ENCODE results near the gene TSC22D2. TPM values are rescaled to one million over a fixed set of nuclear protein-coding genes. Genes with fewer than 3 reads are reported as not detected.

TSC22D2 gene
- total RNA-seq, 1 experiment from 2014 or later, result 26.5 TPM

DNA sequence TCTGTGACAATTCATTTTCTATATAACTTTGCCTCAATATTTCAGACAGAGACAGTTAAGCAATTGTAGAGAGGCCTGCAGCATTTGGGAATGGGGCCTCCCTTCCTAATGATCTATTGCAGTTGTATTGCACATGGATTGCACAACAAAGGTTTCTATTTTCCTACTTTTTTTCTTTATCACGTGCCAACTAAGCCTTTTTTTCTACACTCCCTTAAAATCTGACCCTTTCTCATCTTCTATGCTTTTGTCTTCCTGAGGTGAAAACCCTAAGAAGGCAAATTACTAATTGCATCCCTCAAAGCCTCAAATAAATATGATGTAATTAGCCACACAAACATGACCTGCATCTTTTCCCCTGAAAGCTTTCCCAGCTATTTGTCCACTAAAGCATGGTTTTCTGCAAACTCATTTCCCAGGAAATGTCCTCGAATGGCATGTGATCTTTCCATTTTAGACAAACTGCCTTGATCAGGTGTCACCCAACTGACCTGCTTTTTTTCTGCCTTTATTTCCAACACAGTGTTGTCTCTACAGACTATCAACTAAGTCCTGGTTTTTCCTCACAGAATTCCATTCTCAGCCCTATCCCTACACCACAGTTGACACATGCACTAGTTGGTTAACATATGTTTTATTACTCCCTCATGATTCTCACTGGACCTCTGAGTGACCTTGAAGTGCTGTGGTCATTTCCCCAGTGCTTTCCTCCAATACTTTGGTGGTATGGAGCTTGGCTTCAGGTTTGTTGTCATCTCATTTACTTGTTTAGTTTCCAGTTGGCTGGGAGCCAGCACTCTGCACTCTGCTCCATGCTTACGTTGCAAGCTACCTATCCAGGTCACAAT lies 31.9 kb upstream of the TSC22D2 start:
- Histone ChIP-seq H3K4ac (ENCODE audit: low read depth, low read length) (no peak overlapping the region), H3K18ac (ENCODE audit: insufficient read length, low read depth, low read length) (no peak overlapping the region), H2BK20ac (ENCODE audit: low read depth, low read length, poor library complexity, severe bottlenecking) (no peak overlapping the region), H4K8ac (replicated peaks; ENCODE audit: insufficient read length, low read depth, low read length) (no peak overlapping the region), H2BK120ac (ENCODE audit: low read depth, low read length, poor library complexity, severe bottlenecking) (no peak overlapping the region), H4K20me1 (ENCODE audit: control insufficient read depth, insufficient read depth, insufficient read length) (no peaks in the 10 kb centered on the region), H3K14ac (ENCODE audit: insufficient read depth, low read length) (no peak overlapping the region), H3K9ac (ENCODE audit: extremely low read depth, insufficient read length, low read length) (no peak overlapping the region), H3K56ac (ENCODE audit: insufficient read length, low read depth, low read length) (no peak overlapping the region), H3K79me2 (ENCODE audit: insufficient read depth, low read length) (no peaks in the 10 kb centered on the region), H3K4me1 (ENCODE audit: insufficient read depth, low read length) (peaks cover 15% of the 10 kb centered on the region; the same call in 1 of the 2 replicates), H3K27me3 (ENCODE audit: insufficient read depth, low read length) (no peaks in the 10 kb centered on the region), H3K23me2 (ENCODE audit: insufficient read length, low read depth, low read length, poor library complexity, severe bottlenecking) (no peaks in the 10 kb centered on the region), H4K5ac (ENCODE audit: insufficient read length, low read depth, low read length) (no peak overlapping the region), H2BK5ac (ENCODE audit: insufficient read length, low read length) (no peak overlapping the region), H3T11ph (ENCODE audit: low read length) (no peak overlapping the region), H2AFZ (ENCODE audit: low read length) (no peak overlapping the region), H4K91ac (ENCODE audit: insufficient read length, low read depth, low read length) (no peak overlapping the region), H3K23ac (ENCODE audit: insufficient read length, low read depth, low read length) (no peak overlapping the region), H2BK15ac (ENCODE audit: low read depth, low read length) (no peak overlapping the region), H3K27ac (ENCODE audit: insufficient read length, low read depth, low read length) (no peak overlapping the region), H3K4me2 (ENCODE audit: insufficient read depth, insufficient read length, low read length) (no peak overlapping the region), H2BK12ac (ENCODE audit: insufficient read length, low read depth, low read length) (no peak overlapping the region), H3K79me1 (ENCODE audit: insufficient read depth, low read depth, low read length, poor library complexity, severe bottlenecking) (no peaks in the 10 kb centered on the region), H3K9me3 (ENCODE audit: control insufficient read depth, low read depth, low read length) (no peaks in the 10 kb centered on the region), H2AK5ac (ENCODE audit: insufficient read length, low read length) (no peak overlapping the region)
- peaks cover 0 to 4% of the 10 kb centered on the region in 2 experiments; a peak in 1 of 5 replicates for H3K9me3 Mint-ChIP-seq
- TF ChIP-seq, protein P1, sequence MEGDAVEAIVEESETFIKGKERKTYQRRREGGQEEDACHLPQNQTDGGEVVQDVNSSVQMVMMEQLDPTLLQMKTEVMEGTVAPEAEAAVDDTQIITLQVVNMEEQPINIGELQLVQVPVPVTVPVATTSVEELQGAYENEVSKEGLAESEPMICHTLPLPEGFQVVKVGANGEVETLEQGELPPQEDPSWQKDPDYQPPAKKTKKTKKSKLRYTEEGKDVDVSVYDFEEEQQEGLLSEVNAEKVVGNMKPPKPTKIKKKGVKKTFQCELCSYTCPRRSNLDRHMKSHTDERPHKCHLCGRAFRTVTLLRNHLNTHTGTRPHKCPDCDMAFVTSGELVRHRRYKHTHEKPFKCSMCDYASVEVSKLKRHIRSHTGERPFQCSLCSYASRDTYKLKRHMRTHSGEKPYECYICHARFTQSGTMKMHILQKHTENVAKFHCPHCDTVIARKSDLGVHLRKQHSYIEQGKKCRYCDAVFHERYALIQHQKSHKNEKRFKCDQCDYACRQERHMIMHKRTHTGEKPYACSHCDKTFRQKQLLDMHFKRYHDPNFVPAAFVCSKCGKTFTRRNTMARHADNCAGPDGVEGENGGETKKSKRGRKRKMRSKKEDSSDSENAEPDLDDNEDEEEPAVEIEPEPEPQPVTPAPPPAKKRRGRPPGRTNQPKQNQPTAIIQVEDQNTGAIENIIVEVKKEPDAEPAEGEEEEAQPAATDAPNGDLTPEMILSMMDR (conservative IDR thresholded peaks at IDR 0.05), result no peak
- no peak for DNase-seq
- peaks cover 0 to 2% (median 0%) of the 10 kb centered on the region in 3 experiments; a peak in 2 of 7 replicates for H3K36me3 Mint-ChIP-seq (ENCODE audit: insufficient read depth in 1 of 3, low read depth in 3 of 3)
- H3K27me3 Mint-ChIP-seq (ENCODE audit: low read depth), result no peaks in the 10 kb centered on the region
- no peak overlapping the region for H3K4me3 Mint-ChIP-seq
- H3K27ac Mint-ChIP-seq, result no peak overlapping the region
- no CpG with 5 or more reads among the region's 3 CpGs for WGBS (ENCODE audit: extremely low coverage, insufficient read length, low lambda C conversion rate)
- peaks cover 46 to 49% of the 10 kb centered on the region in 2 experiments for H3K4me1 Mint-ChIP-seq

All from H9 (cell line).